HepG2 (cell line): ENCODE data around the gene AGRP. TPM values are rescaled to one million over a fixed set of nuclear protein-coding genes. Genes with fewer than 3 reads are reported as not detected.

Experiments used
- ARID4A ChIP-seq: sonication (generic); formaldehyde crosslinking; IDR thresholded peaks from 2 replicates; pipeline ENCODE4 v1.5.0; 2020; ENCODE audit warnings: mild to moderate bottlenecking, missing genetic modification reagents, borderline replicate concordance
- DMAP1 ChIP-seq: IDR thresholded peaks from 2 replicates; pipeline ENCODE4 v1.6.1; 2016
- HMGXB4 ChIP-seq, 2 experiments: sonication (generic) in 1 of 2; formaldehyde crosslinking in 1 of 2; IDR thresholded peaks; 2 replicates each; pipeline versions ENCODE4 v1.4.0 to v1.6.1; 2018 to 2020; ENCODE audit warnings: missing genetic modification reagents in 2 of 2, borderline replicate concordance in 1 of 2, low read depth in 1 of 2, mild to moderate bottlenecking in 1 of 2, missing biosample characterization in 1 of 2
- NR0B2 ChIP-seq: sonication (generic); formaldehyde crosslinking; IDR thresholded peaks from 2 replicates; pipeline ENCODE4 v1.4.0; 2020; ENCODE audit warnings: mild to moderate bottlenecking, missing genetic modification reagents
- SMARCC2 ChIP-seq: fragments of 450-650 bp; IDR thresholded peaks from 2 replicates; pipeline ENCODE4 v1.6.1; 2017; ENCODE audit warnings: antibody characterized with exemption, mild to moderate bottlenecking
- TRIM22 ChIP-seq: fragments of 450-650 bp; IDR thresholded peaks from 2 replicates; pipeline ENCODE4 v1.6.1; 2017
- ZBTB3 ChIP-seq: sonication (generic); formaldehyde crosslinking; IDR thresholded peaks from 2 replicates; pipeline ENCODE4 v1.4.0; 2020; ENCODE audit warnings: low read depth, mild to moderate bottlenecking, moderate library complexity, missing genetic modification reagents, borderline replicate concordance
- ZBTB34 ChIP-seq: sonication (generic); formaldehyde crosslinking; IDR thresholded peaks from 2 replicates; pipeline ENCODE4 v1.8.0; 2022; ENCODE audit warnings: mild to moderate bottlenecking, missing genetic modification reagents
- ZBTB37 ChIP-seq: sonication (generic); formaldehyde crosslinking; IDR thresholded peaks from 2 replicates; pipeline ENCODE4 v1.4.0; 2020; ENCODE audit warnings: mild to moderate bottlenecking, missing genetic modification reagents
- ZNF136 ChIP-seq: sonication (generic); formaldehyde crosslinking; IDR thresholded peaks from 2 replicates; pipeline ENCODE4 v1.8.1; 2022; ENCODE audit warnings: low read depth, mild to moderate bottlenecking, moderate library complexity, missing genetic modification reagents
- ZNF235 ChIP-seq: sonication (generic); formaldehyde crosslinking; IDR thresholded peaks from 2 replicates; pipeline ENCODE4 v1.8.1; 2023; ENCODE audit warnings: mild to moderate bottlenecking, missing genetic modification reagents, borderline replicate concordance
- ZNF691 ChIP-seq: sonication (generic); formaldehyde crosslinking; IDR thresholded peaks from 2 replicates; pipeline ENCODE4 v1.4.0; 2020; ENCODE audit warnings: missing genetic modification reagents, low read depth, mild to moderate bottlenecking, borderline replicate concordance
- ZNF788 ChIP-seq: sonication (generic); formaldehyde crosslinking; IDR thresholded peaks from 2 replicates; pipeline ENCODE4 v1.5.0; 2020; ENCODE audit warnings: mild to moderate bottlenecking, missing genetic modification reagents, borderline replicate concordance
- ZSCAN12 ChIP-seq: sonication (generic); formaldehyde crosslinking; IDR thresholded peaks from 2 replicates; pipeline ENCODE4 v1.9.0; 2021; ENCODE audit warnings: mild to moderate bottlenecking, missing genetic modification reagents
- polyA plus RNA-seq, 8 experiments: library from polyadenylated mRNA; depleted of rRNA in 3 of 8; stranded (reverse) in 7 of 8; unstranded in 1 of 8; fragments of >200 nt; fragmentation: Illumina TruSeq in 4 of 8; extraction: Trizol in 4 of 8; gene quantifications; 2 replicates each; pipeline versions ENCODE4 v1.2.1 to v1.2.3, GENCODE V29; 2011 to 2016; ENCODE audit warnings: low read depth in 4 of 8, missing spikeins in 1 of 8, mixed read lengths in 1 of 8; ENCODE audit not compliant: insufficient read depth in 1 of 8
- total RNA-seq, 5 experiments: library from RNA; depleted of rRNA; stranded (reverse); fragments of >200 nt; fragmentation: Illumina TruSeq; extraction: Trizol; gene quantifications; 2 replicates each; pipeline ENCODE4 v1.2.3, GENCODE V29; 2016; ENCODE audit warnings: low read depth in 1 of 5

The AGRP gene
- total and polyA plus RNA-seq, 2 of the 13 experiments (the other 11 are each of a cell fraction or from before 2014, with no cell fraction given) = not detected

GRCh38 chr16:67445913-67446907 is 37.1 kb downstream of the AGRP start (continued):
- TF ChIP-seq ZBTB34 (CRISPR knock-in tag) = no peak
- peak; percentile 75; the same call in 1 of the 2 replicates for TF ChIP-seq ZBTB37
- 0 out of 2 replicates have a peak, but pooled peaks have one; percentile 22 for TF ChIP-seq DMAP1 (CRISPR knock-in tag)
- peak; percentile 77 for TF ChIP-seq ARID4A
- TF ChIP-seq ZNF235 (CRISPR knock-in tag) = peak; percentile 80; the same call in 1 of the 2 replicates
- TF ChIP-seq TRIM22 = no peak
- TF ChIP-seq NR0B2 (CRISPR knock-in tag) = peak; percentile 45; the same call in 1 of the 2 replicates
- no peak for TF ChIP-seq SMARCC2
- no peak for TF ChIP-seq ZNF136
- no peak for TF ChIP-seq ZSCAN12 (CRISPR knock-in tag)
- TF ChIP-seq ZNF788 (CRISPR knock-in tag) = peak; percentile 93; the same call in 1 of the 2 replicates
- TF ChIP-seq ZNF691 (CRISPR knock-in tag) = 0 out of 2 replicates have a peak, but pooled peaks have one; percentile 82
- 0 out of 4 replicates have a peak, but pooled peaks have one; percentile 22 to 25 for TF ChIP-seq HMGXB4 (CRISPR knock-in tag; IDR thresholded peaks at IDR 0.05; ENCODE audit: borderline replicate concordance in 1 of 2, low read depth in 1 of 2)
- no peak for TF ChIP-seq ZBTB3 (CRISPR knock-in tag)
